ENCODE results near the gene CDH4.

DNA sequence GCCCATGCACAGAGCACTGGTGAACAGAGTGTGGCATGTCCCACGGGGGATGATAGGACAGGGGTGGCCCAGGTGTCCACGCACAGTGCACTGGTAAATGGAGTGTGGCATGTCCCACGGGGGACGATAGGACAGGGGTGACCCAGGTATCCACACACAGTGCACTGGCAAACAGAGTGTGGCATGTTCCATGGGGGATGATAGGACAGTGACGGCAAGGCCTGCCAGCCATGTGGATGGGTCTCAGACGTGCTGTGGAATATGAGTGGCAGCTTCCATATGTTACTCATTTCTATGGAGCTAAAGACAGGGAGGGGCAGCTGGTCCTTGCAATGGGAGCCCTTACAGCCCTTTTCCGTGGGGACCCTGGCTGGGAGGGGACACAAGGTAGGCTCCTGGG, 168.7 kb downstream of the CDH4 start:
- TF ChIP-seq ZNF274 (IDR thresholded peaks at IDR 0.05; ENCODE audit: borderline replicate concordance, extremely low read depth, low read length) (no peak), RAD21 (IDR thresholded peaks at IDR 0.05 in 1 of 2, conservative IDR thresholded peaks at IDR 0.05 in 1 of 2; ENCODE audit: low read depth in 2 of 2, low read length in 2 of 2) (no peak), MAFK (IDR thresholded peaks at IDR 0.05; ENCODE audit: low read depth, low read length) (no peak)
- TF ChIP-seq, protein P1, sequence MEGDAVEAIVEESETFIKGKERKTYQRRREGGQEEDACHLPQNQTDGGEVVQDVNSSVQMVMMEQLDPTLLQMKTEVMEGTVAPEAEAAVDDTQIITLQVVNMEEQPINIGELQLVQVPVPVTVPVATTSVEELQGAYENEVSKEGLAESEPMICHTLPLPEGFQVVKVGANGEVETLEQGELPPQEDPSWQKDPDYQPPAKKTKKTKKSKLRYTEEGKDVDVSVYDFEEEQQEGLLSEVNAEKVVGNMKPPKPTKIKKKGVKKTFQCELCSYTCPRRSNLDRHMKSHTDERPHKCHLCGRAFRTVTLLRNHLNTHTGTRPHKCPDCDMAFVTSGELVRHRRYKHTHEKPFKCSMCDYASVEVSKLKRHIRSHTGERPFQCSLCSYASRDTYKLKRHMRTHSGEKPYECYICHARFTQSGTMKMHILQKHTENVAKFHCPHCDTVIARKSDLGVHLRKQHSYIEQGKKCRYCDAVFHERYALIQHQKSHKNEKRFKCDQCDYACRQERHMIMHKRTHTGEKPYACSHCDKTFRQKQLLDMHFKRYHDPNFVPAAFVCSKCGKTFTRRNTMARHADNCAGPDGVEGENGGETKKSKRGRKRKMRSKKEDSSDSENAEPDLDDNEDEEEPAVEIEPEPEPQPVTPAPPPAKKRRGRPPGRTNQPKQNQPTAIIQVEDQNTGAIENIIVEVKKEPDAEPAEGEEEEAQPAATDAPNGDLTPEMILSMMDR (IDR thresholded peaks at IDR 0.05; ENCODE audit: control extremely low read depth in 1 of 3, insufficient read depth in 1 of 3, low read depth in 1 of 3, low read length in 3 of 3), result no peak

Measured in H1 (cell line).